K562 (cell line): ENCODE data around the gene VPS11. TPM values are rescaled to one million over a fixed set of nuclear protein-coding genes. Genes with fewer than 3 reads are reported as not detected.

Experiments
- ATAC-seq: fragments of 200-7000 bp; cut with Tn5 transposase; 3 replicates; pipeline ENCODE4 v1.9.1; 2020; ENCODE audit warnings: moderate library complexity
- BruUV-seq: library from RNA; stranded (reverse); fragments of 400-500 nt; replicated peaks from 2 replicates; lab custom pipeline; 2021; lab: Mats Ljungman, UMichigan
- CTCF ChIA-PET: fragments of 300-600 bp; formaldehyde crosslinking; extraction: SDS; loops from one replicate; lab custom pipeline; 2021; ENCODE audit warnings: low intra/inter-chr PET ratio; lab: Yijun Ruan, JAX
- POLR2A ChIA-PET: fragments of 300-600, 350-650 bp; sonication (Branson Sonifier 250); formaldehyde crosslinking; extraction: SDS; loops from one replicate; lab custom pipeline; 2021; ENCODE audit warnings: antibody characterized with exemption, inconsistent platforms; lab: Yijun Ruan, JAX
- DNase-seq, 4 experiments: peaks; one replicate each; pipeline versions ENCODE4 v3.0.0 to v3.0.0-alpha.2; 2011 to 2018; ENCODE audit warnings: low spot score in 3 of 4, mixed read lengths in 3 of 4; ENCODE audit errors: extremely low read depth in 1 of 4
- FAIRE-seq: peaks from 2 replicates; lab custom pipeline; 2011; peaks lifted over from hg19 to GRCh38; lab: Jason Lieb, UNC
- H2AFZ ChIP-seq: 2 replicates; pipeline ENCODE4 v1.6.0; 2011; ENCODE audit warnings: low read depth, low read length, control low read depth, inconsistent platforms
- H3K27ac ChIP-seq: fragments of 200-600 bp; 3 replicates; pipeline ENCODE4 v1.8.0; 2011; ENCODE audit warnings: low read depth, mild to moderate bottlenecking, control low read depth, inconsistent platforms, low read length, moderate library complexity, mixed read lengths; ENCODE audit errors: extremely low read depth
- H3K27me3 ChIP-seq, 2 experiments: fragments of 300-600 bp in 1 of 2; 2 replicates in 1 of 2; 3 replicates in 1 of 2; pipeline versions ENCODE4 v1.6.0 to v1.8.0; 2011; ENCODE audit warnings: inconsistent platforms in 2 of 2, low read length in 2 of 2, mild to moderate bottlenecking in 1 of 2, mixed read lengths in 1 of 2, moderate library complexity in 1 of 2; ENCODE audit not compliant: control insufficient read depth in 2 of 2, insufficient read depth in 2 of 2
- H3K36me3 ChIP-seq: fragments of 300-600 bp; 3 replicates; pipeline ENCODE4 v1.8.0; 2011; ENCODE audit warnings: mild to moderate bottlenecking, low read length, inconsistent platforms; ENCODE audit not compliant: control insufficient read depth, insufficient read depth
- H3K4me1 ChIP-seq, 2 experiments: fragments of 200-600 bp in 1 of 2; replicated peaks in 1 of 2; 2 replicates in 1 of 2; 3 replicates in 1 of 2; pipeline versions ENCODE4 v1.5.1 to v1.8.0; 2011; ENCODE audit warnings: inconsistent platforms in 2 of 2, low read length in 2 of 2, mild to moderate bottlenecking in 1 of 2, mixed read lengths in 1 of 2, moderate library complexity in 1 of 2; ENCODE audit not compliant: control insufficient read depth in 2 of 2, insufficient read depth in 2 of 2
- H3K4me2 ChIP-seq: 2 replicates; pipeline ENCODE4 v1.6.1; 2011; ENCODE audit warnings: low read length, control low read depth, inconsistent platforms, mixed read lengths; ENCODE audit not compliant: insufficient read depth
- H3K4me3 ChIP-seq: fragments of 200-600 bp; sonication (generic), shearing (Covaris generic); 2 replicates; pipeline ENCODE4 v1.5.1; 2016; ENCODE audit warnings: control low read depth, inconsistent platforms
- H3K79me2 ChIP-seq: fragments of 200-600 bp; 3 replicates; pipeline ENCODE4 v1.8.0; 2011; ENCODE audit warnings: low read length, inconsistent platforms; ENCODE audit not compliant: control insufficient read depth, insufficient read depth
- H3K9ac ChIP-seq, 2 experiments: 2 replicates each; pipeline versions ENCODE4 v1.6.0 to v1.6.1; 2011; ENCODE audit warnings: low read depth in 2 of 2, low read length in 2 of 2, control low read depth in 1 of 2, inconsistent platforms in 1 of 2, mild to moderate bottlenecking in 1 of 2, mixed read lengths in 1 of 2; ENCODE audit not compliant: insufficient read depth in 1 of 2
- H3K9me1 ChIP-seq: one replicate; pipeline ENCODE4 v1.6.0; 2011; ENCODE audit warnings: inconsistent platforms, mild to moderate bottlenecking, low read length, moderate library complexity; ENCODE audit not compliant: control insufficient read depth, insufficient read depth
- H3K9me3 ChIP-seq: replicated peaks from 2 replicates; pipeline ENCODE4 v1.5.1; 2011; ENCODE audit warnings: low read depth, low read length, inconsistent platforms; ENCODE audit not compliant: control insufficient read depth, insufficient read depth
- H4K20me1 ChIP-seq: replicated peaks from 2 replicates; pipeline ENCODE4 v1.6.1; 2011; ENCODE audit warnings: low read length, inconsistent platforms, mixed read lengths; ENCODE audit not compliant: control insufficient read depth, insufficient read depth
- CC2D1A ChIP-seq: fragments of 450-650 bp; IDR thresholded peaks from 2 replicates; pipeline ENCODE4 v1.6.1; 2017; ENCODE audit warnings: mild to moderate bottlenecking
- CREB1 ChIP-seq, 2 experiments: sonication (generic) in 1 of 2; formaldehyde crosslinking in 1 of 2; IDR thresholded peaks; 2 replicates each; pipeline versions ENCODE4 v1.6.1 to v1.8.0; 2012 to 2022; ENCODE audit warnings: inconsistent platforms in 1 of 2, mild to moderate bottlenecking in 1 of 2, missing genetic modification reagents in 1 of 2, moderate library complexity in 1 of 2
- IRF9 ChIP-seq: fragments of 450-650 bp; IDR thresholded peaks from 2 replicates; pipeline ENCODE4 v1.6.1; 2016; ENCODE audit warnings: missing biosample characterization, missing genetic modification characterization
- NCOA4 ChIP-seq: fragments of 450-650 bp; IDR thresholded peaks from 2 replicates; pipeline ENCODE4 v1.6.1; 2018; ENCODE audit warnings: mild to moderate bottlenecking; ENCODE audit not compliant: partially characterized antibody
- SNIP1 ChIP-seq: fragments of 450-650 bp; IDR thresholded peaks from 2 replicates; pipeline ENCODE4 v1.7.1; 2017; ENCODE audit warnings: low read depth, mild to moderate bottlenecking
- YBX1 ChIP-seq: fragments of 450-650 bp; IDR thresholded peaks from 2 replicates; pipeline ENCODE4 v1.7.1; 2016; ENCODE audit warnings: mild to moderate bottlenecking
- YY1 ChIP-seq, 3 experiments: IDR thresholded peaks; 2 replicates each; pipeline ENCODE4 v1.6.1; 2011; ENCODE audit warnings: low read length in 2 of 3, mild to moderate bottlenecking in 2 of 3, moderate library complexity in 2 of 3, borderline replicate concordance in 1 of 3, control low read depth in 1 of 3, low read depth in 1 of 3; ENCODE audit not compliant: insufficient read depth in 3 of 3, insufficient replicate concordance in 2 of 3, control insufficient read depth in 1 of 3, insufficient read length in 1 of 3; ENCODE audit errors: extremely low read depth in 1 of 3
- ZNF507 ChIP-seq: conservative IDR thresholded peaks from 2 replicates; pipeline ENCODE4 v1.6.1; 2017; ENCODE audit warnings: missing genetic modification characterization, missing compliant biosample characterization
- ZNF518B ChIP-seq: fragments of 250-450 bp; sonication (Bioruptor Pico); IDR thresholded peaks from 2 replicates; pipeline ENCODE4 v1.5.0; 2021; ENCODE audit warnings: mild to moderate bottlenecking, moderate library complexity
- WGBS: fragments of 100-300 bp; shearing (Covaris generic); methylation state at CpG from one replicate; pipeline ENCODE4 v1.1.6; 2016; ENCODE audit warnings: low coverage, mixed read lengths; ENCODE audit not compliant: insufficient coverage; ENCODE audit errors: missing lambda C conversion rate; 5-methylcytosine and 5-hydroxymethylcytosine counted together
- in situ Hi-C: fragments of 300-500 bp; cut with MboI; formaldehyde crosslinking; loops from 4 replicates; pipeline ENCODE4 v1.15.0; 2018; ENCODE audit warnings: inconsistent platforms, mixed read lengths
- intact Hi-C: fragments of 100-400 bp; cut with micrococcal nuclease; formaldehyde crosslinking; loops from 2 replicates; pipeline ENCODE4 v1.14.2; 2022
- polyA plus RNA-seq, 8 experiments: library from polyadenylated mRNA; depleted of rRNA in 4 of 8; stranded (reverse) in 5 of 8; unstranded in 3 of 8; fragments of >200 nt; fragmentation: Nextera tagmentation in 2 of 8; fragmentation: Illumina TruSeq in 1 of 8; extraction: Ambion mirVana in 2 of 8; extraction: Trizol in 1 of 8; gene quantifications; 2 replicates each; pipeline versions ENCODE4 v1.2.1 to v1.2.3, GENCODE V29; 2011 to 2014; ENCODE audit warnings: inconsistent platforms in 1 of 8, missing spikeins in 1 of 8
- total RNA-seq, 7 experiments: library from RNA; depleted of rRNA in 6 of 7; stranded (reverse); fragments of >200 nt in 6 of 7; fragmentation: Illumina TruSeq in 2 of 7; extraction: Trizol in 2 of 7; gene quantifications; 2 replicates each; pipeline versions ENCODE4 v1.2.1 to v1.2.3, GENCODE V29; 2011 to 2021; ENCODE audit warnings: low replicate concordance in 1 of 7

Gene VPS11
- total and polyA plus RNA-seq, 9 of the 15 experiments (the other 6 are each of a cell fraction or from before 2014, with no cell fraction given) = 14.1 to 35.5 (median 27.5) TPM

- no peak for TF ChIP-seq YBX1
These were observed 27.7 kb downstream of the VPS11 start (continued) for GRCh38 chr11:119095066-119095880.

GRCh38 chr11:119099711-119100110 is 32.1 kb downstream of the VPS11 start:
- H3K9me1 ChIP-seq = no peaks in the 10 kb centered on the region
- no peak overlapping the region; the same call in 2 of the 3 replicates for H3K27ac ChIP-seq
- in situ Hi-C loops = loop anchor here (5.0 kb wide), 1 partner anchor 98 kb away; no protein-coding TSS in a partner anchor
- no peaks in the 10 kb centered on the region for H3K9me3 ChIP-seq
- no peak overlapping the region for H2AFZ ChIP-seq
- H3K27me3 ChIP-seq = no peaks in the 10 kb centered on the region
- FAIRE-seq = no peak
- H3K36me3 ChIP-seq = peaks cover 37% of the 10 kb centered on the region
- no peaks in the 10 kb centered on the region; the same call in 1 of the 2 replicates for H4K20me1 ChIP-seq
- intact Hi-C loops = loop anchor here (2.0 to 5.0 kb wide), 4 partner anchors 58 to 187 kb away; partner anchors contain the start of genes RPS25, SLC37A4 and TRAPPC4
- H3K4me3 ChIP-seq = no peak overlapping the region; the same call in 1 of the 2 replicates
- ChIA-PET POLR2A (interaction anchor here (0.6 to 0.9 kb wide), 2 partner anchors 52 to 102 kb away, joined by 3 read pairs; no protein-coding TSS in a partner anchor), CTCF (interaction anchor here (0.9 kb wide), 1 partner anchor 224 kb away, joined by 3 read pairs; no protein-coding TSS in a partner anchor)
- no peak for ATAC-seq
- peaks cover 23 to 30% of the 10 kb centered on the region in 2 experiments; a peak in 4 of 5 replicates for H3K4me1 ChIP-seq
- DNase-seq = no peak
- H3K4me2 ChIP-seq = peak overlapping the region; percentile 96; the same call in 1 of the 2 replicates
- no TSS peak for BruUV-seq
- peak overlapping the region in 1 of 2 experiments; percentile 94; a peak in 2 of 4 replicates for H3K9ac ChIP-seq
- WGBS = 27% methylated on average over 4 of the region's 6 CpGs
- peaks cover 37% of the 10 kb centered on the region for H3K79me2 ChIP-seq
- TF ChIP-seq NCOA4 (no peak), ZNF507 (no peak), CC2D1A (no peak), YY1 (IDR thresholded peaks at IDR 0.05; ENCODE audit: borderline replicate concordance in 1 of 3, control insufficient read depth in 1 of 3, extremely low read depth in 1 of 3, insufficient read depth in 3 of 3, insufficient read length in 1 of 3, insufficient replicate concordance in 2 of 3, low read depth in 1 of 3, low read length in 2 of 3) (peak in 1 of 3 experiments; percentile 21), IRF9 (tag) (no peak), SNIP1 (no peak), CREB1 (IDR thresholded peaks at IDR 0.05) (no peak), CREB1 (CRISPR knock-in tag; IDR thresholded peaks at IDR 0.05) (no peak), ZNF518B (CRISPR knock-in tag) (no peak)
- TF ChIP-seq, all 486 proteins: peak for 1
